Heart right ventricle (tissue), 16 donors: ENCODE results near the gene FKBP2. TPM values are rescaled to one million over a fixed set of nuclear protein-coding genes. Genes with fewer than 3 reads are reported as not detected.

ENCODE experiments used
- ATAC-seq, 8 donors: fragments of 200-7000 bp; cut with Tn5 transposase; one replicate each; pipeline ENCODE4 v1.9.1; 2020; ENCODE audit warnings: mild to moderate bottlenecking in 8 of 8, moderate library complexity in 8 of 8, moderate number of reproducible peaks in 1 of 8
- DNase-seq, 2 donors: peaks; one replicate each; pipeline ENCODE4 v3.0.0-alpha.2; 2020
- H3K27ac ChIP-seq, 10 donors: fragments of 200-600 bp; sonication (generic) in 2 of 10; one replicate each; pipeline versions ENCODE4 v1.5.0 to v1.8.0; 2020 to 2022; ENCODE audit warnings: mild to moderate bottlenecking in 3 of 10
- H3K27me3 ChIP-seq, 7 donors: fragments of 200-600 bp; one replicate each; pipeline ENCODE4 v1.8.0; 2021 to 2022; ENCODE audit warnings: mild to moderate bottlenecking in 2 of 7
- H3K36me3 ChIP-seq, 9 donors: fragments of 200-600 bp; sonication (generic) in 1 of 9; one replicate each; pipeline versions ENCODE4 v1.5.0 to v1.8.0; 2020 to 2022; ENCODE audit warnings: mild to moderate bottlenecking in 2 of 9
- H3K4me1 ChIP-seq, 9 donors: fragments of 200-600 bp; sonication (generic) in 1 of 9; one replicate each; pipeline versions ENCODE4 v1.5.0 to v1.8.0; 2020 to 2022; ENCODE audit warnings: mild to moderate bottlenecking in 4 of 9
- H3K4me3 ChIP-seq, 10 donors: fragments of 200-600 bp; sonication (generic) in 2 of 10; one replicate each; pipeline versions ENCODE4 v1.5.0 to v1.8.0; 2020 to 2022; ENCODE audit warnings: mild to moderate bottlenecking in 7 of 10, moderate library complexity in 2 of 10
- H3K9me3 ChIP-seq, 11 donors: fragments of 200-600 bp in 10 of 11; sonication (generic) in 2 of 11; one replicate each; pipeline versions ENCODE4 v1.5.0 to v1.8.0; 2013 to 2022; ENCODE audit warnings: mild to moderate bottlenecking in 2 of 11, control low read depth in 1 of 11, moderate library complexity in 1 of 11
- CTCF ChIP-seq, 9 donors: fragments of 200-600 bp; sonication (generic) in 2 of 9; IDR thresholded peaks; one replicate each; pipeline versions ENCODE4 v1.5.0 to v1.8.0; 2021 to 2022; ENCODE audit warnings: antibody characterized with exemption in 9 of 9, mild to moderate bottlenecking in 5 of 9, moderate library complexity in 1 of 9
- WGBS, 2 donors: extraction: QIAGEN DNeasy Blood & Tissue Kit; methylation state at CpG; one replicate each; pipeline ENCODE4 v1.1.7; 2013; ENCODE audit warnings: inconsistent platforms in 1 of 2; 5-methylcytosine and 5-hydroxymethylcytosine counted together
- intact Hi-C, 10 donors: fragments of 100-400 bp; cut with DNase I; formaldehyde crosslinking; loops; one replicate each; pipeline versions ENCODE4 v1.11.1 to v1.14.2; 2022
- polyA plus RNA-seq, 2 donors: library from polyadenylated mRNA; stranded (reverse); fragments of 200-250 nt; gene quantifications; one replicate each; pipeline ENCODE4 v1.2.3, GENCODE V29; 2013
- total RNA-seq, 10 donors: library from RNA; stranded (reverse); fragmentation: NEBNext Ultra II Directional in 3 of 10; extraction: Animal tissue kit (Norgen Biotek cat#: 25700) in 3 of 10; gene quantifications; one replicate each; pipeline versions ENCODE4 v1.2.1 to v1.2.4, GENCODE V29; 2021 to 2023
- donor health status: Arrhythmogenic right ventricular cardiomyopathy.
- donor health status: ischemic (EF 13 %, LVEDD 7.1; RV severe dilation, severe dysfunction).
- donor health status: healthy with polysubstance abuse.
- donor health status: DM: no; HTN: yes; CAD: no.
- donor health status: DM: no; HTN: no; CAD: no.
- donor health status: ischemic (EF 25% LVEDD 6.9; RV normal size, moderate dysfunction).
- donor health status: ischemic (EF 25% LVEDD 5.7; RV mildly dilated, moderate dysfunction).
- donor health status: healthy.
- donor health status: DM: yes; HTN: yes; CAD: no.
- donor health status: Ischemic cardiomyopathy.
- donor health status: ischemic (EF 35%, LVEDD 5.7; RV mildly dilated, moderate dysfunction).
- donor health status: nonischemic (EF 11% LVEDD 7.7; RV severe dilation, severe dysfunction).
- donor health status: DM: yes; HTN: yes; CAD: no.
- donor health status: PGD.
- donor health status: ischemic (EF 29% LVEDD 5.4; RV normal size, mild dysfunction).
- donor health status: nonischemic (EF 23%, LVEDD 6.1; RV moderate dilation, normal function).

Gene FKBP2
- total and polyA plus RNA-seq, 12 donors: 40.2 to 404 (median 49.4) TPM

GRCh38 chr11:64284962-64285884 is 44.3 kb downstream of the FKBP2 start, which contains the start of gene GPR137:
GPR137 (plus strand) TSS chr11:64285848; CDS start chr11:64286525, 677 bp downstream.
- peaks cover 0 to 6% (median 4%) of the 10 kb centered on the region in 7 donors for H3K27me3 ChIP-seq
- ATAC-seq: peak; percentile 60 to 88 (median 72)
- no peaks in the 10 kb centered on the region for H3K9me3 ChIP-seq
- intact Hi-C loops: loop anchor here in 5 of 10 donors (1.0 to 2.0 kb wide), 3 partner anchors 14 to 20 kb away; partner anchors contain the start of gene ESRRA (in 2 of the 5)
- peak; percentile 89 for DNase-seq
- peak within 1 kb of the TSS; percentile 39 to 91 (median 74) for H3K4me3 ChIP-seq
- H3K36me3 ChIP-seq: peaks cover 0 to 36% (median 0%) of the 10 kb centered on the region in 9 donors
- TF ChIP-seq CTCF (IDR thresholded peaks at IDR 0.05): no peak
- peak within 1 kb of the TSS; percentile 84 to 99 (median 95) for H3K27ac ChIP-seq
- WGBS, 2 donors: 0 to 1% methylated on average over 76 to 102 of the region's 102 CpGs
- peaks cover 14 to 49% (median 31%) of the 10 kb centered on the region in 9 donors for H3K4me1 ChIP-seq

- no peak for TF ChIP-seq CTCF (IDR thresholded peaks at IDR 0.05)
- peaks cover 14 to 48% (median 31%) of the 10 kb centered on the region in 9 donors for H3K4me1 ChIP-seq
- intact Hi-C loops: loop anchor here in 5 of 10 donors (1.0 to 2.0 kb wide), 3 partner anchors 15 to 19 kb away; partner anchors contain the start of gene ESRRA (in 2 of the 5)
- peak overlapping the region; percentile 84 to 99 (median 95) for H3K27ac ChIP-seq
- DNase-seq (no peak), ATAC-seq (peak in 3 of 8 donors; percentile 1 to 9 (median 1))
- no peaks in the 10 kb centered on the region for H3K9me3 ChIP-seq
- H3K4me3 ChIP-seq: peak overlapping the region; percentile 39 to 91 (median 74)
- 25 to 36% methylated on average over 29 to 40 of the region's 40 CpGs for WGBS, 2 donors
- H3K36me3 ChIP-seq: peaks cover 0 to 30% (median 0%) of the 10 kb centered on the region in 9 donors
- peaks cover 3 to 16% (median 13%) of the 10 kb centered on the region in 7 donors for H3K27me3 ChIP-seq
Measured at GRCh38 chr11:64285885-64286800, 45.2 kb downstream of the FKBP2 start.

- TF ChIP-seq CTCF (IDR thresholded peaks at IDR 0.05): no peak
- Histone ChIP-seq H3K4me1 (peaks cover 18 to 46% (median 34%) of the 10 kb centered on the region in 9 donors), H3K27ac (no peak overlapping the region)
Measured at GRCh38 chr11:64286801-64287159, 45.9 kb downstream of the FKBP2 start.

More at GRCh38 chr11:64286801-64287159, 45.9 kb downstream of the FKBP2 start:
- H3K27me3 ChIP-seq: peaks cover 9 to 22% (median 20%) of the 10 kb centered on the region in 7 donors
- no peak overlapping the region for H3K4me3 ChIP-seq
- 91 to 92% methylated on average over 9 of the region's 9 CpGs for WGBS, 2 donors
- intact Hi-C loops: no loop called here
- no peaks in the 10 kb centered on the region for H3K9me3 ChIP-seq
- ATAC-seq (no peak), DNase-seq (no peak)
- H3K36me3 ChIP-seq: peaks cover 0 to 23% (median 0%) of the 10 kb centered on the region in 9 donors
